Measurements from ENCODE around the gene CHID1.

CHID1 gene

GRCh38 chr11:850775-851763 is 59.5 kb downstream of the CHID1 start:
- no peak for DNase-seq (ENCODE audit: low read depth, low spot score)

DNA sequence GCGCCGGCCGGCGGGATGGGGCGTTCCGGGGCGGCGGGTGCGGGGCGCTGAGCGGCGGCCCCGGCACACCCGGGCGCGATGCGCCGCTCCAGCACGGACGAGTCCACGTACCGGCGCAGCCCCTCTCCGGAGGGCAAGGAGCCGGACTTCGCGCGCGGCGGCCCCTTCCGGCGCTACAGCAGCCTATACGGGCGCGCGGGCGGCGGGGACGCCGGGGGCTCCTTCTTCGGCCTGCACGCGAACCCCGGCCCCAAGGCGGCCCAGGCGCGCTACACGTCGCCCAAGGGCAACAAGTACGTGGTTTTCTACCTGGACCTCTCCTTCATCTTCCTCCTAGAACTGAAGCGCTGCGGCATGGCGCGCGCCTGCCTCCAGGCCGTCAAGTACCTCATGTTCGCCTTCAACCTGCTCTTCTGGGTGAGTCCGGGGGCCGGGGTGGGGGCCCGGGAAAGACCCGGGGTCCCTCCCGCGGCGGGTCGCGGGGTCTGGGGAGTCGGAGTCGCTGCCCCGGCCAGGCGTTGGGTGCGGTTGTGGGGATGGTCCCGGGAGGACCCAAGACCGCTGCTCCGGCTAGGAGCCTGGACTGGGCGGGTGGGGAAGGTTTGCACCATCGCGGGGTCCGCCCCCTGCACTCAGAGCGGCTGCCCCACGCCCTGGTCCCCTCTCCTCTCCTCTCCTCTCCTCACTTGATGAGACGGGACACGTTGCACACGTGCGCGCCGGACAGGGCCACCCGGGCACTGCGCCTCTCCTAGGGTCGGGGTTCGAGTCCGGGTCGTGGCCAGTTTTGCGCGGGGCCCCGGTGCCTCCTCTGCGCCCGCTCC is 60.4 kb downstream of the CHID1 start:
- DNase-seq (ENCODE audit: low read depth, low spot score) = no peak

- no peak for DNase-seq (ENCODE audit: low read depth, low spot score)
Measured at GRCh38 chr11:849104-849824, 61.3 kb downstream of the CHID1 start.

GRCh38 chr11:848380-848931 is 62.2 kb downstream of the CHID1 start:
- no peak for DNase-seq (ENCODE audit: low read depth, low spot score)

DNA sequence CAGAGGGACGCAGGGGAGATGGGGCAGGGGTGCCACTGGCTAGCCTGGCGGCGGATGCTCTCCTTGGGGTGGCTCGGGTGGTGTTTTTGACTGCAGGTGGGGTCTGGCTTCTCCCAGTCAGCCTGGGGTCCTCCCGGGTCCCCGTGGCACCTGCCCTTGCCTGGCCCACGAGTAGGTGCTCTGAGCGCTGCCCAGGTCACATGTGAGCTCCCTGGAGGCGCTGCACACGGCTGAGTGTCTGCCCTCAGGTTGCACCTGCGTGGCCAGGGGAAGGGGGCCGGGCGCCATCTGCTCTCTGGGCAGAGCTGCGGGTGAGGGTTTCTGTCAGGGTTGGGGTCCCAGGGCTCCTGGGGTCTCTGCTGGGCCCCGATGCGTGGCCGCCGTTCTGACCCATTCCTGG is 62.7 kb downstream of the CHID1 start:
- no peak for DNase-seq (ENCODE audit: low read depth, low spot score)

DNA sequence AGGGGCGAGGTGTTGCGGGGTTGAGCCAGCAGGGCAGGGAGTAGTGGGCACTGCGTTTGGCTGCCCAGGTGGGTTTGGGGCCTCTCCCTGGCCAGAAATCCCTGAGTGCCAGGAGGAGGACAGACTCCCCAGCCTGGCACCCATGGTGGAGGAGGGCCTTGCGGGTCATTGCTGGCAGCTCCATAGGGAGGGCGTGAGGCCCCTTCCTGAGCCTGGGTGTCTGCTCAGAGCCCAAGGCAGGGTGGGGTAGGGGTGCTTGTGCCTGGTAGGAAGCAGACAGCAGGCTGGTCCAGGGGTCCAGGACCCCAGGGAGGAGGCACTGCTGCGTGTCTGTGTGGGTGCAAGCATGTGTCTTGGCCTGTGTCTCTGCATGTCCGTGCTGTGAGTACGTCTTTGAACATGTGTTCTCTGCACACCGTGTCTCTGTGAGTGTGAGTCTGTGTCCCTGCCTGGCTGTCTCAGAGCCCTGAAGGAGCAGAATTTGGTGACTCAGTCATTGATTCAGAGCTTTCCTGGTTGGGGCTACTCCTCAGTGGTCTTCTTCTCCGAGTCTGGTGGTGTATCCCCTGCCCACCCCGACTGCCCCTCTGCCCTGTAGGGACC is 64.0 kb downstream of the CHID1 start:
- no peak for DNase-seq (ENCODE audit: low read depth, low spot score)

DNA sequence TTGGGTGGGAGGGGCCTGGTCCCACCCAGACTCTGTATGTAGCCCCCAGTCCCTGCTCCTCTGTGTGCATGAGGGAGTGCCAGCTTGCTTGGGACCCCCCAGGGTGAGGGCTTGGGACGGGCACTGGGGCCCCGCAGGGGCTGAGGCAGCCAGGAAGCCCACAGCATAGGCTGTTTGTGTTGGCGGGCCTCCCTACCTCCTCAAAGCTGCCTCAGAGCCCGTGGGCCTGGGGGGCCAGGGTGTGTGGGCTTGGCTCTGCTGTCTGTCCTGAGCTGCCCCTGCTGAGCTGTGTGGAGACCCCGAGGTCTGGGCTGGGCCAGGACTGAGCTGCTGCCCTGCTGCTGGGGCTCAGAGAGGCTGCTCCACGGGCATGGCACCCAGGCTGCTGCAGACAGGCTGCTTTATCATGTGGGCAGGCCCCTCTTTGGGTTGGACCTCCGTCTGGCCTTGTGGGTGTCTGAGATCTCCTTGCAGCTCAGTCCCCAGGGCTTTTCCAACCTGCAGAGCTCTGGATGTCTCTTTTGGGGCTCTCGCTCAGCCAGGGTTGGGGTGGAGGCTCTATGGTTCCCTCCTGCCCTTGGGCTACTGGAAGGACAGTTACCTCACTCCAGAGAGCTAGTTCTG is 64.6 kb downstream of the CHID1 start:
- peak; percentile 81 for DNase-seq (ENCODE audit: low read depth, low spot score)

GRCh38 chr11:844693-845644 is 65.6 kb downstream of the CHID1 start:
- DNase-seq (ENCODE audit: low read depth, low spot score) = peak; percentile 96

- DNase-seq (ENCODE audit: low read depth, low spot score) = peak; percentile 95
Measured at GRCh38 chr11:843818-844692, 66.6 kb downstream of the CHID1 start.

GRCh38 chr11:843086-843734 is 67.4 kb downstream of the CHID1 start:
- DNase-seq (ENCODE audit: low read depth, low spot score) = no peak

GRCh38 chr11:842370-843002 is 68.1 kb downstream of the CHID1 start, which contains the start of the genes POLR2L and TSPAN4:
POLR2L (minus strand) TSS chr11:842529; CDS start chr11:842508, 21 bp downstream.
TSPAN4 (plus strand) TSS chr11:842852; CDS start chr11:850305, 7,453 bp downstream.
- DNase-seq (ENCODE audit: low read depth, low spot score) = peak; percentile 96

GRCh38 chr11:841981-842369 is 68.6 kb downstream of the CHID1 start:
- no peak for DNase-seq (ENCODE audit: low read depth, low spot score)

DNA sequence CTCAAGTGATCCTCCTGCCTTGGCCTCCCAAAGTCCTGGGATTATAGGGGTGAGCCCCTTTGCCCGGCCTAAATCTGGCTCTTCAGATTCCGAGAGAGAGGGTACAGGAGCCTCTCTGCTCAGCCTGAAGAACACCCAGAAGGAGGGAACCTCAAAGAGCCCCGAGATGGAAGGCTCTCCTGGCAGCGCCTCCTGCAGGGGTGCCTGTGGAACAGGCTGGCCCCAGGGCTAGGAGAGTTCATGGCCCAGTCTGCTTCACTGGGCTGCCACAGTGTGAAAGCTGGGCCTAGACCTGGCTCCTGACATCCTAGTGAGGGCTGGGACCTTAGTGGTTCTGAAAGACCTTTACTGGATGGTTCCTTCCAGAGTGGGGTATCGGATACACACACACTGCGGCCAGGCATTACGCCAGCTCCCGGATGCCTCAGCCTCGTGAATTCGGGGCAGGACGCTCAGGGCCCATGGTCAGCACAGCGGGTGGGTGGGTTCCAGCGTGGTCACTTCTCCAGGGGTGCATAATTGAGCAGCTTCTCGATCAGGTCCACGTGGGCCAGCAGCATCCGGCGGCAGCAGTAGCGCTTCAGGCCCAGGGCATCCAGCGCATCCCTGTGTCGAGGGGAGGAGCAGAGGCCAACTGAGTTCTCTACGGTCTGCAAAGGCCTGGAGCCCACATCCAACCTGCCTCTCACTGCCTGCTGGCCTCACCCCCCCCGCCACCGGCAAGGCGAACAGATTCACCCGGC is 70.6 kb downstream of the CHID1 start:
- DNase-seq (ENCODE audit: low read depth, low spot score) = no peak

- DNase-seq (ENCODE audit: low read depth, low spot score) = no peak
Measured at GRCh38 chr11:839280-839623, 71.4 kb downstream of the CHID1 start.

DNA sequence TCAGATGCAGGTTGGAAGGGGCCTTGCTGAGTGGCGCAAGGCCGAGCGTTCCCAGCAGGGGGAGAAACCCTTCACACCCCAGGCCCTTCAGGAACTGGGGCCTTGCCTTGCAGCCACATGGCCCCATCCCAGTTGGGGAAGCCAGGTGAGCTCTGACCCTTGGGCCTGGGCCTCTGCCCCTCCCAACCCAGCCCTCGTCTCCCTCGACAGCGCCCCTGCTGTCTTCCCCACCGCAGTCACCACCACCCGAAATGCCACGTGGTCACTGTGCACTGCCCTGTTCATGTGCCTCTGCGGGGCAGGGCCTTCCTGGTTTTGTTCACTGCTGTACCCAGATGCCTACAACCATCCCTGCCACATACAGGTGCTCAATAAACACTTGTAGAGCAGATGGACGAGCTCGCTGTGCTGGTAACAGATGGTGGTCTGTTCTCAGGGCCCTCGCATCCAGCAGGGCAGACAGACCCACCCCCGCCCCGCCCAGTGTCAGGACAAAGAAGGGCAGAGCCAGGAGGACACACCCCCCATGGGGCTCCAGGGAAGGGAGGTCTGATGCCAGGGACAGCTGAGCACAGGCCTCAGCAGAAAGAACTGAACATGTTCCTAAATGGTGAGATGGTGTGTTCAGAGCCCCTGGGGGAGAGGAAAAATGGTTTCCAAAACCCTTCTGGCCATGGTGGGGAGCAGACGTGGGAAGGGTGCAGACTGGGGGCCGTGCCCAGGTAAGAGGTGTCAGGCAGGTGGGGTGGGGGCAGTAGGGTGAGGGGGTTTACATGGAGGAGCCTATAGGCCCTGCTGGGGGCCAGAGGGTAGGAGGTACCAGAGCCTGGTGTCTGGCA is 72.0 kb downstream of the CHID1 start:
- DNase-seq (ENCODE audit: low read depth, low spot score) = peak; percentile 41

DNA sequence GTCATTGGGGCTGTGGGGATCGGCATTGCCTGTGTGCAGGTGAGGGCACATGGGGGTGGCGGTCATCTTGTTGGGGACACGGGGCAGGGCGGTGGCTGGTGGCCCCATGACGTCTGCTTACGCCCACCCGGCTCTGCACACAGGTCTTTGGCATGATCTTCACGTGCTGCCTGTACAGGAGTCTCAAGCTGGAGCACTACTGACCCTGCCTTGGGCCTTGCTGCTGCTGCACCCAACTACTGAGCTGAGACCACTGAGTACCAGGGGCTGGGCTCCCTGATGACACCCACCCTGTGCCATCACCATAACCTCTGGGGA is 72.7 kb downstream of the CHID1 start:
- no peak for DNase-seq (ENCODE audit: low read depth, low spot score)
